ENCODE data around the gene GLIS1. TPM values are rescaled to one million over a fixed set of nuclear protein-coding genes. Genes with fewer than 3 reads are reported as not detected.

Gene GLIS1
- total and polyA plus RNA-seq, 2 donors (not counting 3 experiments of a cell fraction or from before 2014, with no cell fraction given), result not detected

GRCh38 chr1:53696990-53697389 is 42.0 kb downstream of the GLIS1 start:
- dilution Hi-C loops (cut with MboI; ENCODE audit: extremely low pct_ligation_motif_present, low sequenced_read_pairs) (no loop called here), intact Hi-C loops (cut with micrococcal nuclease) (no loop called here)
- Histone ChIP-seq H3K36me3 (ENCODE audit: control insufficient read depth in 2 of 2, extremely low read depth in 1 of 2, insufficient read depth in 2 of 2, low read length in 2 of 2) (no peaks in the 10 kb centered on the region), H3K27ac (ENCODE audit: insufficient read depth, low read depth, low read length) (no peak overlapping the region), H3K27me3 (ENCODE audit: control insufficient read depth in 2 of 2, insufficient read depth in 2 of 2, low read length in 2 of 2) (no peaks in the 10 kb centered on the region), H3K9me1 (replicated peaks; ENCODE audit: control insufficient read depth, extremely low read depth, insufficient read depth, low read length) (no peaks in the 10 kb centered on the region), H3K4me1 (ENCODE audit: control insufficient read depth, extremely low read depth, insufficient read depth, low read length) (no peaks in the 10 kb centered on the region), H3K4me3 (replicated peaks in 1 of 3; ENCODE audit: insufficient read depth in 1 of 3, low read depth in 1 of 3, low read length in 3 of 3) (no peak overlapping the region), H3K79me2 (ENCODE audit: control insufficient read depth, insufficient read depth, low read length) (no peaks in the 10 kb centered on the region), H3K9ac (replicated peaks; ENCODE audit: extremely low read depth, insufficient read depth, low read length) (no peak overlapping the region), H2AFZ (ENCODE audit: low read depth, low read length) (no peak overlapping the region), H3K9me3 (replicated peaks; ENCODE audit: control insufficient read depth, insufficient read depth, low read length) (no peaks in the 10 kb centered on the region), H3K4me2 (ENCODE audit: insufficient read depth, low read length) (no peak overlapping the region), H4K20me1 (replicated peaks; ENCODE audit: control insufficient read depth, extremely low read depth, insufficient read depth, low read length) (no peaks in the 10 kb centered on the region)
- DNase-seq (ENCODE audit: low read depth, low spot score), result no peak
- no peak for FAIRE-seq
- TF ChIP-seq MAX (IDR thresholded peaks at IDR 0.05; ENCODE audit: insufficient read depth, insufficient read length) (no peak), FOS (IDR thresholded peaks at IDR 0.05; ENCODE audit: borderline replicate concordance, insufficient read depth, low read length) (no peak), EZH2 (IDR thresholded peaks at IDR 0.05; ENCODE audit: borderline replicate concordance, low read depth, low read length, severe bottlenecking) (no peak), MYC (IDR thresholded peaks at IDR 0.05; ENCODE audit: low read depth, low read length) (no peak), POLR2A (IDR thresholded peaks at IDR 0.05; ENCODE audit: low read depth, low read length) (no peak)
- TF ChIP-seq, protein P1, sequence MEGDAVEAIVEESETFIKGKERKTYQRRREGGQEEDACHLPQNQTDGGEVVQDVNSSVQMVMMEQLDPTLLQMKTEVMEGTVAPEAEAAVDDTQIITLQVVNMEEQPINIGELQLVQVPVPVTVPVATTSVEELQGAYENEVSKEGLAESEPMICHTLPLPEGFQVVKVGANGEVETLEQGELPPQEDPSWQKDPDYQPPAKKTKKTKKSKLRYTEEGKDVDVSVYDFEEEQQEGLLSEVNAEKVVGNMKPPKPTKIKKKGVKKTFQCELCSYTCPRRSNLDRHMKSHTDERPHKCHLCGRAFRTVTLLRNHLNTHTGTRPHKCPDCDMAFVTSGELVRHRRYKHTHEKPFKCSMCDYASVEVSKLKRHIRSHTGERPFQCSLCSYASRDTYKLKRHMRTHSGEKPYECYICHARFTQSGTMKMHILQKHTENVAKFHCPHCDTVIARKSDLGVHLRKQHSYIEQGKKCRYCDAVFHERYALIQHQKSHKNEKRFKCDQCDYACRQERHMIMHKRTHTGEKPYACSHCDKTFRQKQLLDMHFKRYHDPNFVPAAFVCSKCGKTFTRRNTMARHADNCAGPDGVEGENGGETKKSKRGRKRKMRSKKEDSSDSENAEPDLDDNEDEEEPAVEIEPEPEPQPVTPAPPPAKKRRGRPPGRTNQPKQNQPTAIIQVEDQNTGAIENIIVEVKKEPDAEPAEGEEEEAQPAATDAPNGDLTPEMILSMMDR (IDR thresholded peaks at IDR 0.05; ENCODE audit: extremely low read depth in 1 of 2, insufficient read depth in 1 of 2, low read depth in 1 of 2, low read length in 2 of 2), result no peak
- no TSS peak for BruUV-seq (replicated peaks)
- ChIA-PET CTCF (interaction anchor here (1.6 to 2.6 kb wide), 2 partner anchors 11 to 19 kb away, joined by 3 to 6 read pairs; no protein-coding TSS in a partner anchor), POLR2A (interaction anchor here (0.6 kb wide), 1 partner anchor 360 kb away, joined by 3 read pairs; no protein-coding TSS in a partner anchor)
